ENCODE measurements around the gene RPN1. TPM values are rescaled to one million over a fixed set of nuclear protein-coding genes. Genes with fewer than 3 reads are reported as not detected.

Gene RPN1
- total RNA-seq, 1 donor from 2014 or later, result 121 TPM

- DNase-seq, result no peak
- Mint-ChIP-seq H3K36me3 (ENCODE audit: unreplicated experiment) (no peaks in the 10 kb centered on the region), H3K9me3 (ENCODE audit: unreplicated experiment) (no peaks in the 10 kb centered on the region), H3K4me1 (ENCODE audit: low read depth, unreplicated experiment) (no peaks in the 10 kb centered on the region), H3K27ac (ENCODE audit: unreplicated experiment) (no peak overlapping the region), H3K4me3 (ENCODE audit: unreplicated experiment) (no peak overlapping the region), H3K27me3 (ENCODE audit: unreplicated experiment) (no peaks in the 10 kb centered on the region)
- no peak for TF ChIP-seq CTCF (IDR thresholded peaks at IDR 0.05; ENCODE audit: partially characterized antibody, unreplicated experiment)
Observed at GRCh38 chr3:128629936-128630335, 20.7 kb downstream of the RPN1 start.

- no peaks in the 10 kb centered on the region for H3K9me3 Mint-ChIP-seq (ENCODE audit: unreplicated experiment)
- H3K27ac Mint-ChIP-seq (ENCODE audit: unreplicated experiment), result no peak overlapping the region
- H3K36me3 Mint-ChIP-seq (ENCODE audit: unreplicated experiment), result no peaks in the 10 kb centered on the region
- no peaks in the 10 kb centered on the region for H3K4me1 Mint-ChIP-seq (ENCODE audit: low read depth, unreplicated experiment)
- peaks cover 2% of the 10 kb centered on the region for H3K27me3 Mint-ChIP-seq (ENCODE audit: unreplicated experiment)
- H3K4me3 Mint-ChIP-seq (ENCODE audit: unreplicated experiment), result no peak overlapping the region
- no peak for DNase-seq
- TF ChIP-seq CTCF (IDR thresholded peaks at IDR 0.05; ENCODE audit: partially characterized antibody, unreplicated experiment), result no peak
Observed at GRCh38 chr3:128625409-128625945, 25.1 kb downstream of the RPN1 start.

- no peak for TF ChIP-seq CTCF (IDR thresholded peaks at IDR 0.05; ENCODE audit: partially characterized antibody, unreplicated experiment)
- no peak for DNase-seq
- Mint-ChIP-seq H3K9me3 (ENCODE audit: unreplicated experiment) (no peaks in the 10 kb centered on the region), H3K36me3 (ENCODE audit: unreplicated experiment) (no peaks in the 10 kb centered on the region), H3K4me3 (ENCODE audit: unreplicated experiment) (no peak overlapping the region), H3K4me1 (ENCODE audit: low read depth, unreplicated experiment) (no peaks in the 10 kb centered on the region), H3K27ac (ENCODE audit: unreplicated experiment) (no peak overlapping the region), H3K27me3 (ENCODE audit: unreplicated experiment) (peaks cover 2% of the 10 kb centered on the region)
Observed at GRCh38 chr3:128624526-128625138, 26.0 kb downstream of the RPN1 start.

- no peaks in the 10 kb centered on the region for H3K36me3 Mint-ChIP-seq (ENCODE audit: unreplicated experiment)
- H3K9me3 Mint-ChIP-seq (ENCODE audit: unreplicated experiment), result peaks cover 2% of the 10 kb centered on the region
- no peak overlapping the region for H3K27ac Mint-ChIP-seq (ENCODE audit: unreplicated experiment)
- H3K27me3 Mint-ChIP-seq (ENCODE audit: unreplicated experiment), result peaks cover 4% of the 10 kb centered on the region
- no peak for TF ChIP-seq CTCF (IDR thresholded peaks at IDR 0.05; ENCODE audit: partially characterized antibody, unreplicated experiment)
- no peak overlapping the region for H3K4me3 Mint-ChIP-seq (ENCODE audit: unreplicated experiment)
- peaks cover 3% of the 10 kb centered on the region for H3K4me1 Mint-ChIP-seq (ENCODE audit: low read depth, unreplicated experiment)
- no peak for DNase-seq
Observed at GRCh38 chr3:128623762-128624176, 26.8 kb downstream of the RPN1 start.

- Mint-ChIP-seq H3K9me3 (ENCODE audit: unreplicated experiment) (peaks cover 4% of the 10 kb centered on the region), H3K36me3 (ENCODE audit: unreplicated experiment) (no peaks in the 10 kb centered on the region), H3K27me3 (ENCODE audit: unreplicated experiment) (peaks cover 4% of the 10 kb centered on the region), H3K27ac (ENCODE audit: unreplicated experiment) (no peak overlapping the region), H3K4me3 (ENCODE audit: unreplicated experiment) (no peak overlapping the region), H3K4me1 (ENCODE audit: low read depth, unreplicated experiment) (peaks cover 8% of the 10 kb centered on the region)
- no peak for DNase-seq
- TF ChIP-seq CTCF (IDR thresholded peaks at IDR 0.05; ENCODE audit: partially characterized antibody, unreplicated experiment), result no peak
Observed at GRCh38 chr3:128621931-128622330, 28.7 kb downstream of the RPN1 start.
